Lower leg skin (tissue), 3 donors: ENCODE data around the gene OR2T34.
"Not testable (repeated sequence)": the region's sequence is repeated elsewhere in the genome, so short reads cannot be mapped to it uniquely, and the experiment has no call there.

ENCODE experiments used
- POLR2A ChIP-seq, 2 donors: fragments of 450-650 bp; IDR thresholded peaks; one replicate each; pipeline ENCODE4 v1.6.1; 2016 to 2017; ENCODE audit warnings: antibody characterized with exemption in 2 of 2, mild to moderate bottlenecking in 1 of 2, moderate library complexity in 1 of 2
- TF ChIP-seq, protein P1 (sequence below), 3 donors: fragments of 450-650 bp; IDR thresholded peaks; one replicate each; pipeline ENCODE4 v1.5.1; 2016; ENCODE audit warnings: antibody characterized with exemption in 3 of 3, mild to moderate bottlenecking in 3 of 3, moderate library complexity in 2 of 3

DNA sequence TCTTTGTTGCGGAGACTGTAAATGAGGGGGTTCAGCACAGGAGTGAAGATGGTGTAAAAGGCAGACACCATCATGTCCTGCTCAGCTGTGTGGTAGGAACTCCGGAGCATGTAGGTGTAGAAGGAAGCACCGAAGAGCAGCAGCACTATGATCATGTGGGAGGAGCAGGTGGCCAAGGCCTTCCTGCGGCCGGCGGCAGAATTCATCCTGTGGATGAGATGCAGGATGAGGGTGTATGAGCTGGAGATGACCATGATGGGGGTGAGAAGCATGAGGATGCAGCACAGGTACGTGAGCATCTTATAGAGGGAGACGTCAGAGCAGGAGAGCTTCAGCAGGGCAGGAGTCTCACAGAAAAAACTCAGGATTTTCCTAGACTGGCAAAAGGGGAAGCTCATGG lies 701 bp downstream of the OR2T34 start:
- TF ChIP-seq, protein P1, sequence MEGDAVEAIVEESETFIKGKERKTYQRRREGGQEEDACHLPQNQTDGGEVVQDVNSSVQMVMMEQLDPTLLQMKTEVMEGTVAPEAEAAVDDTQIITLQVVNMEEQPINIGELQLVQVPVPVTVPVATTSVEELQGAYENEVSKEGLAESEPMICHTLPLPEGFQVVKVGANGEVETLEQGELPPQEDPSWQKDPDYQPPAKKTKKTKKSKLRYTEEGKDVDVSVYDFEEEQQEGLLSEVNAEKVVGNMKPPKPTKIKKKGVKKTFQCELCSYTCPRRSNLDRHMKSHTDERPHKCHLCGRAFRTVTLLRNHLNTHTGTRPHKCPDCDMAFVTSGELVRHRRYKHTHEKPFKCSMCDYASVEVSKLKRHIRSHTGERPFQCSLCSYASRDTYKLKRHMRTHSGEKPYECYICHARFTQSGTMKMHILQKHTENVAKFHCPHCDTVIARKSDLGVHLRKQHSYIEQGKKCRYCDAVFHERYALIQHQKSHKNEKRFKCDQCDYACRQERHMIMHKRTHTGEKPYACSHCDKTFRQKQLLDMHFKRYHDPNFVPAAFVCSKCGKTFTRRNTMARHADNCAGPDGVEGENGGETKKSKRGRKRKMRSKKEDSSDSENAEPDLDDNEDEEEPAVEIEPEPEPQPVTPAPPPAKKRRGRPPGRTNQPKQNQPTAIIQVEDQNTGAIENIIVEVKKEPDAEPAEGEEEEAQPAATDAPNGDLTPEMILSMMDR (IDR thresholded peaks at IDR 0.05): not testable (repeated sequence)
- not testable (repeated sequence) for TF ChIP-seq POLR2A (IDR thresholded peaks at IDR 0.05)
